ENCODE results near the gene ADAM10.
"Not testable (repeated sequence)": the region's sequence is repeated elsewhere in the genome, so short reads cannot be mapped to it uniquely, and the experiment has no call there.

- TF ChIP-seq POLR2A, POLR2AphosphoS5 (IDR thresholded peaks at IDR 0.05; ENCODE audit: low read depth, low read length): not testable (repeated sequence)
Measured at GRCh38 chr15:58768601-58769004, 19.1 kb upstream of the ADAM10 start.

Data from GM12892 (cell line).